K562 (cell line): Measurements from ENCODE around the gene HMG20B. TPM values are rescaled to one million over a fixed set of nuclear protein-coding genes. Genes with fewer than 3 reads are reported as not detected.
A peak's percentile ranks its signal among the peaks of the same experiment; 100 is the strongest.

Experiments used
- ATAC-seq: fragments of 200-7000 bp; cut with Tn5 transposase; 3 replicates; pipeline ENCODE4 v1.9.1; 2020; ENCODE audit warnings: moderate library complexity
- BruUV-seq: library from RNA; stranded (reverse); fragments of 400-500 nt; replicated peaks from 2 replicates; lab custom pipeline; 2021; lab: Mats Ljungman, UMichigan
- CTCF ChIA-PET: fragments of 300-600 bp; formaldehyde crosslinking; extraction: SDS; loops from one replicate; lab custom pipeline; 2021; ENCODE audit warnings: low intra/inter-chr PET ratio; lab: Yijun Ruan, JAX
- POLR2A ChIA-PET: fragments of 300-600, 350-650 bp; sonication (Branson Sonifier 250); formaldehyde crosslinking; extraction: SDS; loops from one replicate; lab custom pipeline; 2021; ENCODE audit warnings: antibody characterized with exemption, inconsistent platforms; lab: Yijun Ruan, JAX
- DNase-seq, 4 experiments: peaks; one replicate each; pipeline versions ENCODE4 v3.0.0 to v3.0.0-alpha.2; 2011 to 2018; ENCODE audit warnings: low spot score in 3 of 4, mixed read lengths in 3 of 4; ENCODE audit errors: extremely low read depth in 1 of 4
- FAIRE-seq: peaks from 2 replicates; lab custom pipeline; 2011; peaks lifted over from hg19 to GRCh38; lab: Jason Lieb, UNC
- H2AFZ ChIP-seq: 2 replicates; pipeline ENCODE4 v1.6.0; 2011; ENCODE audit warnings: low read depth, low read length, control low read depth, inconsistent platforms
- H3K27ac ChIP-seq: fragments of 200-600 bp; 3 replicates; pipeline ENCODE4 v1.8.0; 2011; ENCODE audit warnings: low read depth, mild to moderate bottlenecking, control low read depth, inconsistent platforms, low read length, moderate library complexity, mixed read lengths; ENCODE audit errors: extremely low read depth
- H3K27me3 ChIP-seq, 2 experiments: fragments of 300-600 bp in 1 of 2; 2 replicates in 1 of 2; 3 replicates in 1 of 2; pipeline versions ENCODE4 v1.6.0 to v1.8.0; 2011; ENCODE audit warnings: inconsistent platforms in 2 of 2, low read length in 2 of 2, mild to moderate bottlenecking in 1 of 2, mixed read lengths in 1 of 2, moderate library complexity in 1 of 2; ENCODE audit not compliant: control insufficient read depth in 2 of 2, insufficient read depth in 2 of 2
- H3K36me3 ChIP-seq: fragments of 300-600 bp; 3 replicates; pipeline ENCODE4 v1.8.0; 2011; ENCODE audit warnings: mild to moderate bottlenecking, low read length, inconsistent platforms; ENCODE audit not compliant: control insufficient read depth, insufficient read depth
- H3K4me1 ChIP-seq, 2 experiments: fragments of 200-600 bp in 1 of 2; replicated peaks in 1 of 2; 2 replicates in 1 of 2; 3 replicates in 1 of 2; pipeline versions ENCODE4 v1.5.1 to v1.8.0; 2011; ENCODE audit warnings: inconsistent platforms in 2 of 2, low read length in 2 of 2, mild to moderate bottlenecking in 1 of 2, mixed read lengths in 1 of 2, moderate library complexity in 1 of 2; ENCODE audit not compliant: control insufficient read depth in 2 of 2, insufficient read depth in 2 of 2
- H3K4me2 ChIP-seq: 2 replicates; pipeline ENCODE4 v1.6.1; 2011; ENCODE audit warnings: low read length, control low read depth, inconsistent platforms, mixed read lengths; ENCODE audit not compliant: insufficient read depth
- H3K4me3 ChIP-seq: fragments of 200-600 bp; sonication (generic), shearing (Covaris generic); 2 replicates; pipeline ENCODE4 v1.5.1; 2016; ENCODE audit warnings: control low read depth, inconsistent platforms
- H3K79me2 ChIP-seq: fragments of 200-600 bp; 3 replicates; pipeline ENCODE4 v1.8.0; 2011; ENCODE audit warnings: low read length, inconsistent platforms; ENCODE audit not compliant: control insufficient read depth, insufficient read depth
- H3K9ac ChIP-seq, 2 experiments: 2 replicates each; pipeline versions ENCODE4 v1.6.0 to v1.6.1; 2011; ENCODE audit warnings: low read depth in 2 of 2, low read length in 2 of 2, control low read depth in 1 of 2, inconsistent platforms in 1 of 2, mild to moderate bottlenecking in 1 of 2, mixed read lengths in 1 of 2; ENCODE audit not compliant: insufficient read depth in 1 of 2
- H3K9me1 ChIP-seq: one replicate; pipeline ENCODE4 v1.6.0; 2011; ENCODE audit warnings: inconsistent platforms, mild to moderate bottlenecking, low read length, moderate library complexity; ENCODE audit not compliant: control insufficient read depth, insufficient read depth
- H3K9me3 ChIP-seq: replicated peaks from 2 replicates; pipeline ENCODE4 v1.5.1; 2011; ENCODE audit warnings: low read depth, low read length, inconsistent platforms; ENCODE audit not compliant: control insufficient read depth, insufficient read depth
- H4K20me1 ChIP-seq: replicated peaks from 2 replicates; pipeline ENCODE4 v1.6.1; 2011; ENCODE audit warnings: low read length, inconsistent platforms, mixed read lengths; ENCODE audit not compliant: control insufficient read depth, insufficient read depth
- BACH1 ChIP-seq: fragments of 200-800 bp; sonication (Bioruptor generic); IDR thresholded peaks from 2 replicates; pipeline ENCODE4 v1.6.1; 2016; ENCODE audit warnings: missing genetic modification characterization, missing compliant biosample characterization
- ESRRB ChIP-seq: fragments of 250-450 bp; sonication (Bioruptor Pico); IDR thresholded peaks from 2 replicates; pipeline ENCODE4 v1.5.0; 2020; ENCODE audit warnings: mild to moderate bottlenecking, moderate library complexity, borderline replicate concordance
- MTA2 ChIP-seq: fragments of 450-650 bp; IDR thresholded peaks from 2 replicates; pipeline ENCODE4 v1.6.1; 2016; ENCODE audit warnings: low read depth
- MYNN ChIP-seq, 2 experiments: sonication (generic); formaldehyde crosslinking in 1 of 2; IDR thresholded peaks; 2 replicates each; pipeline versions ENCODE4 v1.5.0 to v1.6.1; 2016 to 2020; ENCODE audit warnings: antibody characterized with exemption in 1 of 2, missing genetic modification reagents in 1 of 2
- POLR2A ChIP-seq: fragments of 450-650 bp; conservative IDR thresholded peaks from 2 replicates; pipeline ENCODE4 v1.6.1; 2016
- POLR2G ChIP-seq: fragments of 200-400 bp; formaldehyde crosslinking; IDR thresholded peaks from 2 replicates; pipeline ENCODE4 v1.6.1; 2017; ENCODE audit warnings: low read depth, mild to moderate bottlenecking, antibody characterized with exemption, low read length, moderate library complexity
- SIRT6 ChIP-seq: IDR thresholded peaks from one replicate; pipeline ENCODE4 v1.6.1; 2012; ENCODE audit warnings: low read depth, mild to moderate bottlenecking, control low read depth, inconsistent platforms, low read length, moderate library complexity
- SNRNP70 ChIP-seq: fragments of 200-400 bp; formaldehyde crosslinking; optimal IDR thresholded peaks from 2 replicates; pipeline ENCODE3; 2017; ENCODE audit warnings: low read depth, low read length
- SPI1 ChIP-seq: IDR thresholded peaks from 2 replicates; pipeline ENCODE4 v1.6.1; 2011; ENCODE audit warnings: low read depth, low read length, control low read depth, borderline replicate concordance
- ZBTB26 ChIP-seq: fragments of 450-650 bp; formaldehyde crosslinking; IDR thresholded peaks from 2 replicates; pipeline ENCODE4 v1.4.0; 2022; ENCODE audit warnings: missing genetic modification characterization
- ZNF121 ChIP-seq: sonication (generic); formaldehyde crosslinking; conservative IDR thresholded peaks from 2 replicates; pipeline ENCODE4 v1.8.0; 2022; ENCODE audit warnings: missing genetic modification reagents
- ZNF277 ChIP-seq: fragments of 250-450 bp; sonication (Bioruptor Pico); IDR thresholded peaks from 2 replicates; pipeline ENCODE4 v1.8.0; 2022; ENCODE audit warnings: inconsistent platforms, mild to moderate bottlenecking, moderate library complexity, borderline replicate concordance
- ZNF764 ChIP-seq: fragments of 250-450 bp; sonication (Bioruptor Pico); IDR thresholded peaks from 2 replicates; pipeline ENCODE4 v1.4.0; 2020; ENCODE audit warnings: low read depth, mild to moderate bottlenecking, moderate library complexity
- WGBS: fragments of 100-300 bp; shearing (Covaris generic); methylation state at CpG from one replicate; pipeline ENCODE4 v1.1.6; 2016; ENCODE audit warnings: low coverage, mixed read lengths; ENCODE audit not compliant: insufficient coverage; ENCODE audit errors: missing lambda C conversion rate; 5-methylcytosine and 5-hydroxymethylcytosine counted together
- in situ Hi-C: fragments of 300-500 bp; cut with MboI; formaldehyde crosslinking; loops from 4 replicates; pipeline ENCODE4 v1.15.0; 2018; ENCODE audit warnings: inconsistent platforms, mixed read lengths
- intact Hi-C: fragments of 100-400 bp; cut with micrococcal nuclease; formaldehyde crosslinking; loops from 2 replicates; pipeline ENCODE4 v1.14.2; 2022
- polyA plus RNA-seq, 8 experiments: library from polyadenylated mRNA; depleted of rRNA in 4 of 8; stranded (reverse) in 5 of 8; unstranded in 3 of 8; fragments of >200 nt; fragmentation: Nextera tagmentation in 2 of 8; fragmentation: Illumina TruSeq in 1 of 8; extraction: Ambion mirVana in 2 of 8; extraction: Trizol in 1 of 8; gene quantifications; 2 replicates each; pipeline versions ENCODE4 v1.2.1 to v1.2.3, GENCODE V29; 2011 to 2014; ENCODE audit warnings: inconsistent platforms in 1 of 8, missing spikeins in 1 of 8
- total RNA-seq, 7 experiments: library from RNA; depleted of rRNA in 6 of 7; stranded (reverse); fragments of >200 nt in 6 of 7; fragmentation: Illumina TruSeq in 2 of 7; extraction: Trizol in 2 of 7; gene quantifications; 2 replicates each; pipeline versions ENCODE4 v1.2.1 to v1.2.3, GENCODE V29; 2011 to 2021; ENCODE audit warnings: low replicate concordance in 1 of 7

The HMG20B gene
- total and polyA plus RNA-seq, 9 of the 15 experiments (the other 6 are each of a cell fraction or from before 2014, with no cell fraction given), result 0.35 to 172 (median 38.6) TPM

DNA sequence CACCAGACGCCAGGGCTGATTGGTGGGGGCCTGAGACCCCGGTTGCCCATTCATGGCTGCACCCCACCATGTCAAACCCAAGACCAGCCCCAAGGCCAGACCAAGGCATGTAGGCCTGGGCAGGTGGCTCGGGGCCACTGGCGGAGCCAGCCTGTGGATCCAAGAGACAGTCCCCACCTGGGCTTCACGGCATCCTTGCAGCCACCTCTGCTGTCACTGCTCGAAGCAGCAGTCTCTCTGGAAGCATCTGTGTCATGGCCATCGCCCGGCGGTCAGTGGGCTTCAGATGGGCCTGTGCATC lies 37.6 kb upstream of the HMG20B start:
- Histone ChIP-seq H3K4me2 (no peak overlapping the region), H3K9ac (no peak overlapping the region; a peak in 1 of 4 replicates), H4K20me1 (0 out of 2 replicates have a peak, but pooled peaks cover 5% of the 10 kb centered on the region), H3K4me3 (no peak overlapping the region), H3K36me3 (peaks cover 58% of the 10 kb centered on the region; the same call in 2 of the 3 replicates), H3K27ac (no peak overlapping the region), H3K9me1 (no peaks in the 10 kb centered on the region), H3K4me1 (peaks cover 7 to 48% of the 10 kb centered on the region in 2 experiments; a peak in 3 of 5 replicates), H2AFZ (no peak overlapping the region), H3K27me3 (no peaks in the 10 kb centered on the region), H3K79me2 (no peaks in the 10 kb centered on the region), H3K9me3 (no peaks in the 10 kb centered on the region)
- ATAC-seq, result no peak
- intact Hi-C loops, result no loop called here
- no peak for TF ChIP-seq SNRNP70
- TF ChIP-seq ZNF764 (CRISPR knock-in tag), result no peak
- TF ChIP-seq MYNN (IDR thresholded peaks at IDR 0.05), result 0 out of 2 replicates have a peak, but pooled peaks have one; percentile 27
- TF ChIP-seq MYNN (CRISPR knock-in tag; IDR thresholded peaks at IDR 0.05), result no peak
- TF ChIP-seq ZNF277, result no peak
- TF ChIP-seq POLR2A, result 0 out of 2 replicates have a peak, but pooled peaks have one; percentile 35
- no peak for TF ChIP-seq BACH1 (tag)
- no peak for TF ChIP-seq SPI1
- TF ChIP-seq POLR2G, result peak; percentile 69
- no peak for TF ChIP-seq MTA2
- no peak for TF ChIP-seq ESRRB (CRISPR knock-in tag)
- TF ChIP-seq ZNF121 (CRISPR knock-in tag), result no peak
- TF ChIP-seq SIRT6, result no peak
- TF ChIP-seq ZBTB26 (CRISPR knock-in tag), result no peak
- in situ Hi-C loops, result no loop called here
- 94% methylated on average over 9 of the region's 9 CpGs for WGBS
- CTCF ChIA-PET, result no interaction called here
- BruUV-seq, result no TSS peak
- DNase-seq, result no peak
- POLR2A ChIA-PET, result no interaction called here
- FAIRE-seq, result no peak
